H1 (cell line): ENCODE measurements around the gene CADM2. TPM values are rescaled to one million over a fixed set of nuclear protein-coding genes. Genes with fewer than 3 reads are reported as not detected.

ENCODE experiments used
- CTCF ChIA-PET: fragments of 300-600 bp; sonication (Branson Sonifier 250); formaldehyde crosslinking; loops from one replicate; lab custom pipeline; 2021; ENCODE audit not compliant: partially characterized antibody; lab: Charles Lee
- POLR2A ChIA-PET: fragments of 300-600 bp; sonication (Branson Sonifier 250); formaldehyde crosslinking; loops from one replicate; lab custom pipeline; 2021; ENCODE audit warnings: inconsistent platforms; ENCODE audit not compliant: partially characterized antibody; lab: Charles Lee
- DNase-seq, 2 experiments: peaks; one replicate each; pipeline versions ENCODE4 v3.0.0 to v3.0.0-alpha.2; 2010 to 2022; ENCODE audit warnings: low spot score in 2 of 2, low read depth in 1 of 2, mixed read lengths in 1 of 2
- FAIRE-seq: peaks from 2 replicates; lab custom pipeline; 2011; peaks lifted over from hg19 to GRCh38; lab: Jason Lieb, UNC
- H2AFZ ChIP-seq: 2 replicates; pipeline ENCODE4 v1.8.1; 2012; ENCODE audit warnings: low read length, inconsistent platforms
- H2AK5ac ChIP-seq: 2 replicates; pipeline ENCODE4 v1.6.1; 2013; ENCODE audit warnings: low read depth, low read length
- H2BK120ac ChIP-seq: replicated peaks from 2 replicates; pipeline ENCODE3; 2013; ENCODE audit warnings: low read depth, low read length, inconsistent platforms
- H2BK12ac ChIP-seq: 2 replicates; pipeline ENCODE4 v1.6.1; 2013; ENCODE audit warnings: low read depth, low read length
- H2BK15ac ChIP-seq: 2 replicates; pipeline ENCODE4 v1.6.1; 2013; ENCODE audit warnings: low read length
- H2BK20ac ChIP-seq: 2 replicates; pipeline ENCODE4 v1.6.1; 2013; ENCODE audit warnings: low read length
- H2BK5ac ChIP-seq: 2 replicates; pipeline ENCODE4 v1.6.1; 2013; ENCODE audit warnings: low read depth, low read length
- H3K14ac ChIP-seq: 2 replicates; pipeline ENCODE4 v1.6.1; 2013; ENCODE audit warnings: inconsistent platforms; ENCODE audit not compliant: insufficient read length
- H3K18ac ChIP-seq: 2 replicates; pipeline ENCODE4 v1.6.1; 2013; ENCODE audit warnings: low read length; ENCODE audit errors: extremely low read depth
- H3K23ac ChIP-seq: 2 replicates; pipeline ENCODE4 v1.6.1; 2013; ENCODE audit warnings: inconsistent platforms; ENCODE audit not compliant: insufficient read length
- H3K23me2 ChIP-seq: 2 replicates; pipeline ENCODE4 v1.6.1; 2013; ENCODE audit warnings: low read depth, low read length
- H3K27ac ChIP-seq: 2 replicates; pipeline ENCODE4 v1.6.1; 2011; ENCODE audit warnings: low read depth, low read length, inconsistent platforms
- H3K27me3 ChIP-seq, 4 experiments: replicated peaks in 1 of 4; 1 replicate in 1 of 4; 2 replicates in 3 of 4; pipeline versions ENCODE4 v1.6.1 to v1.8.1; 2011 to 2013; ENCODE audit warnings: low read length in 3 of 4, mild to moderate bottlenecking in 3 of 4, inconsistent platforms in 2 of 4, mixed read lengths in 2 of 4, moderate library complexity in 1 of 4; ENCODE audit not compliant: control insufficient read depth in 3 of 4, insufficient read depth in 3 of 4; ENCODE audit errors: extremely low read depth in 1 of 4
- H3K36me3 ChIP-seq, 4 experiments: 2 replicates each; pipeline versions ENCODE4 v1.6.1 to v1.8.1; 2011 to 2013; ENCODE audit warnings: mild to moderate bottlenecking in 4 of 4, low read length in 3 of 4, moderate library complexity in 2 of 4, control low read depth in 1 of 4, inconsistent platforms in 1 of 4; ENCODE audit not compliant: insufficient read depth in 4 of 4, control insufficient read depth in 2 of 4
- H3K4ac ChIP-seq: replicated peaks from 2 replicates; pipeline ENCODE3; 2013; ENCODE audit warnings: low read length, low read depth, mixed read lengths, inconsistent platforms; ENCODE audit not compliant: insufficient read length
- H3K4me1 ChIP-seq, 4 experiments: replicated peaks in 1 of 4; 1 replicate in 1 of 4; 2 replicates in 3 of 4; pipeline versions ENCODE4 v1.6.1 to v1.8.1; 2011 to 2013; ENCODE audit warnings: low read length in 3 of 4, inconsistent platforms in 2 of 4, mixed read lengths in 1 of 4; ENCODE audit not compliant: insufficient read depth in 4 of 4, control insufficient read depth in 3 of 4
- H3K4me2 ChIP-seq, 2 experiments: 2 replicates each; pipeline versions ENCODE4 v1.6.1 to v1.8.1; 2011 to 2013; ENCODE audit warnings: low read depth in 2 of 2, low read length in 2 of 2, control low read depth in 1 of 2, inconsistent platforms in 1 of 2, mild to moderate bottlenecking in 1 of 2; ENCODE audit not compliant: insufficient read depth in 1 of 2
- H3K4me3 ChIP-seq, 4 experiments: fragments of 200-600, 300-600 bp in 1 of 4; sonication (generic), shearing (Covaris generic), sonication (Bioruptor Twin) in 1 of 4; 2 replicates each; pipeline versions ENCODE4 v1.5.1 to v1.8.1; 2011 to 2016; ENCODE audit warnings: low read length in 4 of 4, low read depth in 3 of 4, control low read depth in 2 of 4, inconsistent platforms in 2 of 4, mild to moderate bottlenecking in 2 of 4, mixed read lengths in 1 of 4, moderate library complexity in 1 of 4; ENCODE audit not compliant: insufficient read depth in 2 of 4; ENCODE audit errors: extremely low read depth in 1 of 4
- H3K56ac ChIP-seq: replicated peaks from 2 replicates; pipeline ENCODE3; 2013; ENCODE audit warnings: low read depth, mild to moderate bottlenecking, mixed read lengths, low read length, inconsistent platforms; ENCODE audit not compliant: insufficient read length
- H3K79me1 ChIP-seq: 2 replicates; pipeline ENCODE4 v1.6.1; 2013; ENCODE audit warnings: low read depth, low read length, control low read depth
- H3K79me2 ChIP-seq, 2 experiments: 2 replicates each; pipeline versions ENCODE4 v1.6.1 to v1.8.1; 2012 to 2013; ENCODE audit warnings: low read length in 2 of 2, mild to moderate bottlenecking in 2 of 2, inconsistent platforms in 1 of 2; ENCODE audit not compliant: insufficient read depth in 2 of 2, control insufficient read depth in 1 of 2
- H3K9ac ChIP-seq, 4 experiments: replicated peaks in 1 of 4; 1 replicate in 1 of 4; 2 replicates in 3 of 4; pipeline versions ENCODE4 v1.6.1 to v1.8.1; 2011 to 2013; ENCODE audit warnings: low read depth in 3 of 4, low read length in 3 of 4, control low read depth in 2 of 4, mild to moderate bottlenecking in 2 of 4, moderate library complexity in 2 of 4, inconsistent platforms in 1 of 4; ENCODE audit errors: extremely low read depth in 1 of 4
- H3K9me3 ChIP-seq, 2 experiments: 2 replicates each; pipeline versions ENCODE4 v1.6.1 to v1.8.1; 2012 to 2013; ENCODE audit warnings: mild to moderate bottlenecking in 2 of 2, moderate library complexity in 2 of 2, control low read depth in 1 of 2, inconsistent platforms in 1 of 2, low read depth in 1 of 2, low read length in 1 of 2, mixed read lengths in 1 of 2; ENCODE audit not compliant: insufficient read depth in 2 of 2
- H4K20me1 ChIP-seq, 2 experiments: replicated peaks in 1 of 2; 2 replicates each; pipeline versions ENCODE3 to v1.8.1; 2011 to 2013; ENCODE audit warnings: inconsistent platforms in 2 of 2, low read length in 2 of 2, mild to moderate bottlenecking in 1 of 2; ENCODE audit not compliant: insufficient read depth in 2 of 2, control insufficient read depth in 1 of 2
- H4K5ac ChIP-seq: 2 replicates; pipeline ENCODE4 v1.6.1; 2013; ENCODE audit warnings: low read length, low read depth, mixed read lengths, inconsistent platforms; ENCODE audit not compliant: insufficient read length
- H4K8ac ChIP-seq: 2 replicates; pipeline ENCODE4 v1.8.0; 2013; ENCODE audit warnings: mild to moderate bottlenecking, moderate library complexity, low read length, inconsistent platforms; ENCODE audit not compliant: insufficient read depth; ENCODE audit errors: extremely low read depth
- H4K91ac ChIP-seq: replicated peaks from 2 replicates; pipeline ENCODE3; 2013; ENCODE audit warnings: low read length, mixed read lengths, inconsistent platforms; ENCODE audit not compliant: insufficient read length
- CTBP2 ChIP-seq: IDR thresholded peaks from 2 replicates; pipeline ENCODE4 v1.7.0; 2011; ENCODE audit warnings: borderline replicate concordance, mild to moderate bottlenecking, moderate library complexity, mixed read lengths, low read length; ENCODE audit not compliant: insufficient read depth, insufficient read length
- EZH2 ChIP-seq: fragments of 200-600 bp; sonication (generic); IDR thresholded peaks from 2 replicates; pipeline ENCODE4 v1.7.1; 2012; ENCODE audit warnings: low read depth, mild to moderate bottlenecking, moderate library complexity, low read length, inconsistent platforms; ENCODE audit not compliant: severe bottlenecking
- SAP30 ChIP-seq: fragments of 300-600 bp; sonication (generic); IDR thresholded peaks from 2 replicates; pipeline ENCODE4 v1.7.1; 2012; ENCODE audit warnings: low read length, moderate library complexity, mild to moderate bottlenecking, inconsistent platforms; ENCODE audit not compliant: insufficient read depth, insufficient replicate concordance
- TAF1 ChIP-seq: IDR thresholded peaks from 2 replicates; pipeline ENCODE4 v1.6.1; 2011; ENCODE audit warnings: mild to moderate bottlenecking, low read depth, low read length
- YY1 ChIP-seq: IDR thresholded peaks from 2 replicates; pipeline ENCODE4 v1.6.1; 2011; ENCODE audit warnings: low read depth, mild to moderate bottlenecking, low read length
- WGBS, 2 experiments: shearing (Covaris generic) in 1 of 2; methylation state at CpG; one replicate each; pipeline versions ENCODE4 v1.1.6 to v1.1.7; 2013 to 2015; ENCODE audit warnings: low lambda C conversion rate in 2 of 2, mixed read lengths in 2 of 2, inconsistent platforms in 1 of 2, low coverage in 1 of 2, missing lambda C conversion rate in 1 of 2; ENCODE audit not compliant: insufficient replicate concordance in 2 of 2, insufficient coverage in 1 of 2, insufficient read length in 1 of 2; ENCODE audit errors: extremely low coverage in 1 of 2, missing lambda C conversion rate in 1 of 2; 5-methylcytosine and 5-hydroxymethylcytosine counted together
- polyA plus RNA-seq, 7 experiments: library from polyadenylated mRNA; depleted of rRNA in 3 of 7; stranded (reverse) in 5 of 7; unstranded in 2 of 7; fragments of >200 nt in 5 of 7; fragments of 200-250 nt in 2 of 7; gene quantifications; 1 replicate in 5 of 7; 2 replicates in 1 of 7; 4 replicates in 1 of 7; pipeline versions ENCODE4 v1.2.1 to v1.2.3, GENCODE V29; 2011 to 2013; ENCODE audit warnings: missing spikeins in 2 of 7, mixed read lengths in 2 of 7
- total RNA-seq: library from RNA; stranded (reverse); fragmentation: NEBNext Ultra II Directional; extraction: Animal tissue kit (Norgen Biotek cat#: 25700); gene quantifications from 2 replicates; pipeline ENCODE4 v1.2.1, GENCODE V29; 2021

Gene CADM2
- total and polyA plus RNA-seq, 2 of the 8 experiments (the other 6 are each of a cell fraction or from before 2014, with no cell fraction given): 14.9 to 20.9 TPM

DNA sequence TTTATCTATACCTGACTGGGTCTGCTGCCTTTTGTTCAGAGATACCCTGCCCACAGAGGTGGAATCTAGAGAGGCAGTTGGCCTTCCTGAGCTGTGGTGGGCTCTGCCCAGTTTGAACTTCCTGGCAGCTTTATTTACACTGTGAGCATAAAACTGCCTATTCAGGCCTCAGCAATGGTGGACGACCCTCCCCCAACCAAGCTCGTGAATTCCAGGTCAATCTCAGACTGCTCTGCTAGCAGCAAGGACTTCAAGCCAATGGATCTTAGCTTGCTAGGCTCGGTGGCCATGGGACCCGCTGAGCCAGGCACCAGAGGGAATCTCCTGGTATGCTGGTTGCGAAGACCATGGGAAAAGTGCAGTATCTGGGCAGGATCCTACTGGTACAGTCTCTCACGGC lies 270.2 kb downstream of the CADM2 start:
- peak overlapping the region; percentile 55; the same call in 1 of the 2 replicates for H2BK12ac ChIP-seq
- H3K27me3 ChIP-seq: no peaks in the 10 kb centered on the region
- H2AFZ ChIP-seq: no peak overlapping the region
- TF ChIP-seq CTBP2 (no peak), YY1 (no peak), TAF1 (no peak), EZH2 (no peak), SAP30 (no peak)
- TF ChIP-seq, all 59 proteins: peak for 0
- Histone ChIP-seq H3K79me2 (no peaks in the 10 kb centered on the region), H2BK20ac (no peak overlapping the region), H3K23ac (no peak overlapping the region), H3K36me3 (no peaks in the 10 kb centered on the region), H3K14ac (no peak overlapping the region), H4K8ac (peak overlapping the region; percentile 51; the same call in 1 of the 2 replicates), H3K56ac (no peak overlapping the region), H2BK15ac (no peak overlapping the region), H3K23me2 (no peaks in the 10 kb centered on the region; the same call in 1 of the 2 replicates), H2BK120ac (no peak overlapping the region), H3K9ac (no peak overlapping the region), H3K9me3 (no peaks in the 10 kb centered on the region), H4K91ac (no peak overlapping the region), H3K18ac (no peak overlapping the region), H3K27ac (no peak overlapping the region), H2BK5ac (no peak overlapping the region; the same call in 1 of the 2 replicates), H4K5ac (no peak overlapping the region), H3K4me3 (no peak overlapping the region), H3K4me1 (peaks cover 0 to 5% (median 0%) of the 10 kb centered on the region in 4 experiments; a peak in 3 of 7 replicates), H2AK5ac (no peak overlapping the region), H3K4ac (no peak overlapping the region), H4K20me1 (no peaks in the 10 kb centered on the region), H3K79me1 (no peaks in the 10 kb centered on the region), H3K4me2 (no peak overlapping the region)
- POLR2A ChIA-PET: no interaction called here
- DNase-seq: no peak
- CTCF ChIA-PET: interaction anchor here (1.4 kb wide), 1 partner anchor 68 kb away, joined by 3 read pairs; no protein-coding TSS in a partner anchor
- WGBS, 2 experiments: 94% methylated on average over 5 of the region's 6 CpGs; no CpG with 5 or more reads in 1 of the 2 experiments
- no peak for FAIRE-seq
